HG02571 (cell line): ENCODE data around the gene MEF2B.
"Not testable (repeated sequence)": the region's sequence is repeated elsewhere in the genome, so short reads cannot be mapped to it uniquely, and the experiment has no call there.

Source experiments
- ATAC-seq: cut with Tn5 transposase; IDR thresholded peaks from one replicate; pipeline ENCODE4 v1.9.1; 2021; ENCODE audit warnings: mild to moderate bottlenecking, moderate library complexity; ENCODE audit not compliant: unreplicated experiment

Gene MEF2B

DNA sequence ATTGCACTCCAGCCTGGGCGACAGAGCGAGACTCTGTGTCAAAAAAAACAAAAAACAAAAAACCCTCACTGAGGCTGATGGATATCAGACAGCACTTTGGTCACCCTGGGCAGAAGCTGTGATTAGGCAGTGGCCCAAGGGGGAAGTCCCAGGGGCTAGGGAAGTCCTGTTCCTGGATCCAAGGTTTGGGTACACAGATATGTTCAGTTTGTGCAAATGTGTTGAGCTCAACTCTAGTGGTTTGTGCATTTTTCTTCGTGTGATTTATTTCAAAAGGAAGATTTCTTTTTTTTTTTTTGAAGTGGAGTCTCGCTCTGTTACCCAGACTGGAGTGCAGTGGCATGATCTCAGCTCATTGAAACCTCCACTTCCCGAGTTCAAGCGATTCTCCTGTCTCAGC, 12.3 kb downstream of the MEF2B start:
- no peak for ATAC-seq

DNA sequence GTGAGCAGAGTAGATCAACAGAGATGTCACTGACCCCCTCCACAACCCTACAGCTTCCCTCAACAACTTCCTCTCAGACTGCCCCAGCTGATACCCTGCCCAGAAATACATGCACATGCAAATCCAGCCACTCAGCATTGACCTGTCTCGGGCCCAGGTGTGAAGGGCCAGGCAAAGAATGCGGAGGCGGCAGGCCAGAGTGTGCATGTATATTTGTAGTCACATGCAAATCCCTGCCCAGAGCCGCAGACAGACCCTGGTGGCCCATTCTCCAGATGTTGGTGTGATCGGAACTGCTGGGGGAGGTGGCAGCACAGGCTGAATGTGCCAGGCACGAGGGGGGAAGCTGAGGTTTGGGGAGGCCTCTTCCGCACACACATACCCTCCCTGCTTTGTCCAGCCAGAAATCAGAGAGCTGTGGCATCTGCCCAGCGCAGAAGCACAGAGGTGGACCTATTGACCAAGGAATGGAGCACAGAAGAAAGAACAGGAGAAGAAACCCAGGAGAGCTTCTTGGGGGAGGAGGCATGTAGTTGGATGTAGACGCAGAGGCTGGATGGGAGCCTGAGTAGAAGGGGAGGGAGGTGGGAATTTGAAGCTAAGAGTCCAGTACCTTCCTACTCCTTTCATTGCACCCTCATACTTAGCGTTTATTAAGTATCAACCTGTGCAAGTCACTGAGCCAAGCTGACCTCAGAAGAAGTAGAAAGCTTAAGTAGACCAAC, 14.4 kb downstream of the MEF2B start:
- peak; percentile 66 for ATAC-seq

DNA sequence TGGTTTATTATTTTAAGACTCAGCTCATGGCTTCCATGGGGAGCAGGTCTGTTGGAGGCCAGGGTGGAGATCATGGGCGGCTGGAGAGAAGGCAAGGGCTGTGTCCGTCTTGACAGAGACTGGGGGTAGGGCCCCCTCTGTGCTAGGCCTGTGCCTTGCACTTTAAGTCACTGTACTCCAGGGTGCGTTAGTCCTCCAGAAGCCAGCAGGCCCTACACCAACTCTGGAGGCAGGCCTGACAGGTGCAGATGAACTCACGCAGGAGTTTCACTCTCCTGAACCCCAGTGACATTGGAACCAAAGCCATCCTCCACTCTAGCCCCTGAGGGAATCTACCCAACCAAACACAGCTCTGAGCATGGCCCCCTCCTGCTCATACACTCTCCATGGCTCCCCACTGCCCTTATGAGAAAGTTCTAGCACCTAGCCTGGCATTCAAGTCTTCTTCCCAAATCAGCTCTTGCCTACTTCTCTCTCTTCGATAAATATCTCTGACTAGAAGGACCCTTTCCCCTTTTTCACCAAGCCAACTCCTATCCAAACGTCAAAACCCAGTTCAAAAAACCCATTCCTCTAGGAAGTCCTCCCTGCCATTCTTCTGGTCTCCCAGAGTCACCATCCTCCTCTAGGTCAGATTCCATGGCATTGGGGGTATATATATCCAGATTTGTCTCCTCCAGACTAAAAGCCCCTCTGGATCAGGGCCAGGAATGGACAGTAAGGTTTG, 15.1 kb downstream of the MEF2B start:
- ATAC-seq = no peak

DNA sequence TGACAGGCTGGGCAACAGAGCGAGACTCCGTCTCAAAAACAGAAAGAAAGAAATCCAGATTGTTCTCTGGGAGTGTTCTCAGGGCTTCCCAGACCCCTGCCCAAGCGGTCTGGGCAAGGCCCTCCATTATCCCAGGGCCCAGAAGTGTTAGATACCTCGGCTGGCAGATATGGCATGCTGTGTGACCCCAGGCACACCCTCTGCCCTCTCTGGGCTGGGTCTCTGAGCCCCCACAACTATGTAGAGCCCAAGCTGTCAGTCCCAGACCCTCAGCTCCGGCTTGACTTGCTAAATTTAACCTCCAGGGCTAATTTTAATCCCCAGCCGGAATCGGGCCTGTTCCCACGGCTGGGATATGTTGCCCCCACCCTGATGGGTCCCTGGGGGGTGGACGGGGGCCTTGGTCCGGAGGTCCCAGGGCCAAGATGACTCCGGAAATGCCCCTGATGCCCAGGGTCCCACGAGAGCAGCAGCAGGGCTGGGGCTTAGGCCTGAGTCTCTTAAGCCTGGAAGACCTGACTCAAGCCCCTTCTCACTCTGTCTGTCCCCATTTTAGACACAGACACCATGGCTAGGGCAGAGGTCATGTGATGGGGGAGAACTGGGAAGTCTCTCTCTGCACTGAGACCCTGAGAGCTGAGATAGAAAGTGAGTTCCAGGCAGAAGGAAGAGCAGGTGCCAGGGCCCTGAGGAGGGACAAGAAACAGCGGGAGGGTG, 17.2 kb downstream of the MEF2B start:
- no peak for ATAC-seq

DNA sequence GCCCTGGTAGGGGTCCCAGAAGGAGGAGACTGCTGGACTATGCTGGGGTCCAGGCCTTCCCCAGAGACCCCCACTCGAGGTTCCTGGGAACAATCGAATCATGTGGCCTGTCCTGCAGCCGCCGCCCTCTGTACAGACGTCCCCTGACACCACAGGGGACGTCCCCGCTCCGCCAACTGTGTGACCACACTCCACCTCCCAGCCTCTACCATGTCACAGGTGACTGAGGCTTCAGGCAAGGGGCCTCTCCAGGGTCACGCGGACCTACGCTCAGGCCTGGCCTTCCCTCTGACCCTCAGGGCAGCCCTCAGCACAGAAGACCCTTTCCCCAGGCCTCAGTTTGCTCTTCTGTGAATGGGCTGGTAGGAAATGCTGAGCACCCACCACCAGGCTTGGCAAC, 18.6 kb downstream of the MEF2B start:
- ATAC-seq = no peak

DNA sequence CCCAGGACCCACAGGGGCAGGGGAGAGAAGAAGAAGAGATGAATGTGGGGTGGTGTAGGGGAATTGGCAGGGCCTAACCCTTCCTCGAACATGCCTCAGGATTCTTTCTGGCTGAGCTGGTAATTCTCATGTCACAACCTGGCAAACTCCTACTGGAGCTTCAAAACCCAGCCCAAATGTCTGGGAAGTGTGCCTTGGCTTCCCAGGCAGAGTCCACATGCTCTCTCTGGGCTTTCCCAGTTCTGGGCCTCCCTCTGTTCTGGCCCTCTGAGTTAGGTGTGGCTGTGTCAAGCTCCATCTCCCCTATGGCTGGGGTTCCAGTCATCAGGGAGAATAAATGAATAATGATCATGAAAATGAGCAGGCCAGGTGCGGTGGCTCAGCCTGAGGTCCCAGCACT, 20.6 kb downstream of the MEF2B start:
- no peak for ATAC-seq

DNA sequence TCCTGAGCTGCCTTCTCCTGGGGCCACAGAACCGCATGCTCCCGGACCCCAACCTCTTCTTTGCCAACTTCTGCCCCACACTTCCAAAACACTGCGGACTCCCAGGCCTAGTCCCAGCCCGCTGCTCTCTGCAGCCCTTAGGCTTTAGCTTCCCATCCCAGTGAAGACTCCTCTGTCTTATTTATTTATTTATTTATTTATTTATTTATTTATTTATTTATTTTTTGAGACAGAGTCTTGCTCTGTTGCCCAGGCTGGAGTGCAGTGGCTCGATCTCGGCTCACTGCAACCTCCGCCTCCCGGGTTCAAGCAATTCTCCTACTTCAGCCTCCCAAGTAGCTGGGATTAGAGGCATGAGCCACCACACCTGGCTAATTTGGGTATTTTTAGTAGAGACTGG, 21.6 kb downstream of the MEF2B start:
- not testable (repeated sequence) for ATAC-seq

DNA sequence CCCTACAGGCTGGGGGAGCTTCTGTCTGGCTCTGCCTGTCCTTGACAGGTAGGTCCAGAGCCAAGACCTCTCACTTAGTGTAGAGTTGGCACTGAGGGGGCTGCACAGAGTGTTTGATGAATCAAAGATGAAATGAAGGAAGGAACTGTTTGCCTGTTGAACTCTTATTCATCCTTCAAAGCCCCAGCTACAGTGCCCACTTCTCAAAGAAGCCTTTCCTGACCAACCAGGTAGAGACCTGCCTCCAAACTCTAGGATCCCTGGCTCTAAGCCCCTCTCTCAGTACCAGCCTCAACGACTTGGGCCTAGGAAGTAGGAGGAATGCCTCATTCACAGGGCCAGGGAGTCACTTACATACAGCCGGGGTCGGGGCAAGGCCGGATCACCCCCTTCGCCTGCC, 22.7 kb downstream of the MEF2B start:
- ATAC-seq = no peak

DNA sequence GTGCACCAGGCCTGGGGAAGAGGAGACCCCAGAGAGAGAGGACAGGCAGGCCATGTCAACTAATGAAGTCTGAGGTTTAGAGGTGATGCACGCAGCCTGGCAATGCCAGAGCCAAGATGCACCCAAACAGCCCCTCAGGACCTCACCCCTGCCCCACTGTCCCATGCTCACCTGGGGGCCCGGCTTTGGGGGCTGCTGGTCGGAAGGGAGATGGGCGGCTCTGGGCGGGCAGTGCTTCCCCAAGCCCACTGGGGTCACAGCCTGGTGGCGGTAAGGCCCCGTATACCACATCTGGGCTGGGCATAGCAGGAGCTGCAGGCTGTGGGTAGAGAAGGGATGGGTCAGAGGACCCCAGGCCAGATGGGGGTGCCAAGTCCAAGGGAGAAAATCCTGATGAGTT, 23.2 kb downstream of the MEF2B start:
- ATAC-seq = no peak

DNA sequence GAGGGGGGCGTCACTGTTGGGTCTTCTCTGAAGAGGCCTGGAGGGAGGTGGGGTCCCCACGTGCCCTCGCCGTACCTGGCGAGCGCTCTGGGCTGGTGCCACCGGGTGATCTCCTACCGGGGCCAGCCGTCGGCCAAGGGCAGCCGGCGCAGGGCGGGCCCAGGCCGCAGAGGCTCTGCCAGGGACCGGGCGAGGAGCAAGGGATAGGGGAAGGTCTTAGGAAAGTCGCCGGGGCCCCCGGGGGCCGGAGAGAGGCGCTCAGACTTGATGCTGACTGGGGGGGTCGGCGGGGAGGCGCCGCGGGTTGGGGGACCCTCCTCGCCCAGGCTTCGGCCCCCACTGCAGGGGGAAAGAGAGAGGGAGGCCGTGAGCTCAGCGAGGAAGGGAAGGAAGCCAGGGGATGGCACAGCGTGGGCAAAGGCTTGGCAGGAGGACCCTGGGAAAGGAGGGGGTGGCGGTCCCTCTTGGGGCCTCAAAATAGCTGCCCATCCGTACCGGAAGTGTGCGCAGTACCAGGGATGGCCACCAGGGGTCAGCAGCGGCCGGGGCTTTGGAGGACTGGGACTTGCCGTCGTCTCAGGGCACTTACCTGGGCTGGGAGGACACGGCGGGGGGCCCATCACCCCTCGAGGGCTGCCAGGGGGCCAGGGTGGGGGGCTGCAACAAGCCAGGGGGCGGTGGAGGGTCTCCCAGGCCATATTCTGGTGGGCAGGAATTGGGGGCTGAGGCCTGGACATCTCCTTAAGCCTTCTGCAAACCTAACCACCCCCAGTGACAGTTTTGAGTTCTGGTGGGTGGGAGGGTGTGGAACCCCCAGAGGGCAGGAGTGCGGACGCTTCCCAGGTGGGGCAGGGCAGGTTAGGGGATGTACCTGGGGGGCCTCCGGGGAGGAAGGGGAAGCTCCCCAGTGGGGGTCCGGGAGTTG, 24.1 kb downstream of the MEF2B start:
- ATAC-seq = no peak

DNA sequence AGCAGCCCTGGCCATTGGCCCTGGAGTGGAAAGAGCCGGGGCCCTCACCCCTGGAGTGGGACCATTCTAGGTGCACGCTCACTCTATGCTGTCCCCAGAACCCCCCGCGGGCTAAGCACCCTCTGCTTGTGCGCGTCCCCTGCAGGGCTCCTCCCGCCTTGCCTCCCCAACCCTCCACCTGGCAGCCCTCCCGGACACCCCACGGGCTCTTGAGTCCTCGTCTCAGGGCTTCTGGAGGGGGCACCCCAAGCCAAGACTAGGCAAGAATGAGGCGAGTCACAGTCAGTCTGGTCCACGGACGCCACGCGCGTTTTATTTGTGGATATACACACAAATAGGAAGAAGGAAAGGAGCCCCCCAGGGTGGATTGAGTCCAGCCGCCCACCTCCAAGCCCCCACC, 24.8 kb downstream of the MEF2B start:
- ATAC-seq = no peak

DNA sequence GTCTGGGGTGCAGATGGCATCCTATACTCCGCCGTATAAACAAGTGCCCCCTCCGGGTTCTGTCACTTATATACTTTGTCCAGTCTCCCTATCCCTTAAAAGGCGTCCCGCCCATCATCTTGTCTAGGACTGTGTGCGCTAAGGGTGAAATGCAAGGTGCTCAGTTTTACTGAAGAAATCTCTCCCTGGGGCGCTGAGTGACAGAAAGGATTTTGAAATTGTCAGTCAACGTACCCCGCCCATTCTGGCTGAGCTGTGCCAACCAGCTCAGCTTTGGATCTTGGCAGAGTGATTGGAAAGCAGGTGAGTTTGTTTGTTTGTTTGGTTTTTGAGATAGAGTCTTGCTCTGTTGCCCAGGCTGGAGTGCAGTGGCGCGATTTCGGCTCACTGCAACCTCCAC, 27.7 kb downstream of the MEF2B start:
- ATAC-seq = no peak

DNA sequence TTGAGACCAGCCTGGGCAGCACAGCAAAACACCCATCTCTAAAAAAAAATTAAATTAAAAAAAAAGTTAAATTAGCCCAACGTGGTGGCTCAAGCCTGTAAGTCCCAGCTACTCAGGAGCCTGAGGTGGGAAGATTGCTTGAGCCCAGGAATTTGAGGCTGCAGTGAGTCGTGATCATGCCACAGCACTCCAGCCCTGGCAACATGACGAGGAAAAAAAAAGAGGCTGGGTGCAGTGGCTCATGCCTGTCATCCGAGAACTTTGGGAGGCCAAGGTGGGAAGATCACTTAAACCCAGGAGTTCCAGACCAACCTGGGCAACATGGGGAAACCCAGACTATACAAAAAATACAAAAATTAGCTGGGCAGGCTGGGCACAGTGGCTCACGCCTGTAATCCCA, 29.6 kb downstream of the MEF2B start:
- no peak for ATAC-seq

DNA sequence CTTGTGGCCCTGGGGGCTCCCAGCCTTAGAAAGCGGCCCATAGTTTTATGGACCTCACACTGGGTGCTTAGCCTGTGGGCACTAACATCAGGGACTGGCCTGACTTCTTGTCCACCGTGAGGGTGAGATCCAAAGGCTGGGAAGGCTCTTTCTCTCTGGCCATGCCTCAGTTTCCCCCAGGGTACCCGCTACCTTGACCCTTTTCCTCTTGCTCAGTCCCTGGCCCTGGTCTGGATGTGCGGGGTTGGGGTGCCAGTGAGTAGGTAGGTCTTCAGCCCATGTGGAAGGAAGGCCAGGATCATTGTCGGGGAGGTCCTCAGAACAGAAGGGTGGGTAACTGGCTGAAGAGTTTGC, 30.2 kb downstream of the MEF2B start:
- ATAC-seq = no peak

DNA sequence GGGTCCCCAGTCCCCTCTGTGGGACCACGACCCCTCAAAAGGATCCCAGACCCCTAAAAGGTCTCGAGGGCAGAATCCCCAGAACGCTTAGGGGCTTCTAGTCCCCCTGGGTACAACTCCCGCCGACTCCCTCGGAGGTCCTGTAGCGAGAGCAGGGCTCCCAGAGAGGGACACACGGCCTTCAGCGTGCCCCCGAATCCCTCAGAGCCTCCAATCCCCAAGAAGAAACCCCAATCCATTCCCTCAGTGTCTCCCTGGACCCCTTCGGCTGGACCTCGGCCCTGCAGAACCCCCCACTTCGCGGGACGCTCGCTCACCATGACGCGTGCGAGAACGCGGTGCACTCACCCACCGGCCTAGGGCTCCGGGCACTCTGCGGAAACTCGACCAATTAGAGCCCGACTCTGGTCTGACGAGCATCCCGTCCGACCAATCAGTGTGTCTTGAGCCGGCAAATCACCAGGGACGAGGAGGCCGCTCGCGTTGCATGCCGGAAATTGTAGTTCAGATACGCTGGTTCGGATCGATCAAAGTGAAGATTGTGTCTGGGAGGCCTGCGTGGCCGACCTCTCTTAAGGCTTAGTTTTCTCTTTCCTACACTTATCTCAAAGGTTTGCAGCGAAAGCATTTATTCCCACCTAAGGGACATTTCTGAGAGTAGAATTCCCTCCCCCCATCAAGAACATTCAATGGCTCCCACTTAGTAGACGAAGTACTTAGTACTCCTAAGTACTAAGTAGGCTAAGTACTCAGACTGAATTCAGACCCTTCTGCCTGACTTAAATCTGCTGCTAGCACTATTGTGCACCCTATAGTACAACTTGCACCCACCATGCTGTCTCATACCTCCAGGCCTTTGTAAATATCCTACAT, 31.7 kb downstream of the MEF2B start, which contains the start of gene TMEM161A:
TSS of gene TMEM161A (minus strand) at position 370 of the 873 bp plus-strand sequence. CDS start at position 320, 50 bp downstream.
- ATAC-seq = peak; percentile 98

DNA sequence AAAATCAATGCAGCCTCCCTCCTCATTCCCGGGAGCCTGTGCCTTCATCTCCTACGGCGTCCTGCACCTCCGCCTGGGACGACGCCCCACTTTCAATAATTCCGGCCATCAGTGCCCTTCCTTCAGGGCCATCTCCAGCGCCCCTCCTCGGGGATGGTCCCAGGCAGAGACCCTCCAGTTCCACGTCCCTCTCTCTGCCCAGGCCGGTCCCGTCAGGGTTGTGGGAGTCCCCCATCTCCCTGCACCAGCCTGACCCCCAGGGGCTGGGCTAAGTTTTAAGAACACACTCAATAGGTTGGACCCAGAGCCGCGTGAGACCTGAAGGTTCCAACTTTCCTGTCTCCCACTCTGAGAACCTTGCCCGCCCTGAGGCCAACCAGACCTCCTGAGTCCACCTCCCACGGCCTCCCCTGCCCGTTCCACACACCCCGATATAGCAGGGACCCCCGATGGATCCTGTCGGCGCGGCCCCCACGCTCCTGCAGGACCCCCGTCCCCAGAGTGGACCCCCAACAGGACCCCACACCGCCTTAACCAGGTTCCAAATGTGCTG, 32.4 kb downstream of the MEF2B start:
- ATAC-seq = no peak

DNA sequence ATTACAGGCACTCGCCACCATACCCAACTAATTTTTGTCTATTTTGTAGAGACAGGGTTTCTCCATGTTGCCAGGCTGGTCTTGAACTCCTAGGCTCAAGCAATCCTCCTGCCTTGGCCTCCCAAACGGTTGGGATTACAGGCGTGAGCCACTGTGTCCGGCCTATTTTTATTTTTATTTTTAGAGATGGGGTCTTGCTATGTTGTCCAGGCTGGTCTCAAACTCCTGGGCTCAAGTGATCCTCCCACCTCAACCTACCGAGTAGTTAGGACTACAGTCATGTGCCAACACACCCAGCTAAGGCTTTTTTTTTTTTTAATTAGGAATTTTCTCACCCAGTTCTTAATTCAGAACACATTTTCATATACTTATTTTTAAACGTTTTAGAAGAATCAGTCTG, 34.4 kb downstream of the MEF2B start:
- ATAC-seq = not testable (repeated sequence)

DNA sequence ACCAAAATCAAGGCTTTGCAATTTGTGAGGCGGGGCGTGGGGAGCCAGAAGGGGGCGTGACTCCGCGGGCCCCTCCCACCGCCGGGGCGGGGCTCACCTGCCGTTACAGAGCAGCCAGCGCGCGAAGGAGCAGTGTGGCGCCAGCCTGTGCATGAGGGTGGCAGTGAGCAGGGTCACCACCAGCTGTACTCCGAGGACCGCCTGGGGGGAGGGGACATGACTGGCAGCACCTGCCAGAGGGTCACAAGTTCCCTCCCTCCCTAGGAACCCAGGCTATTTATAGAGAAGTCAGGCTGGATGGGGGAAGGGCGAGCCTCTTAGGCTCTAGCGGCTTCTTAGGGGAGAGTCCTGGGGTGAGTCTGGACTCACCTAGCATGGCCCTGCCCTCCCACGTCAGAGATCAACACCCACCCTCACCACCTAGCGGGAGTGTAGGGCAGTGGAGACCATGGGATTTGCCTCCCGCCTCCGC, 35.3 kb downstream of the MEF2B start:
- no peak for ATAC-seq

DNA sequence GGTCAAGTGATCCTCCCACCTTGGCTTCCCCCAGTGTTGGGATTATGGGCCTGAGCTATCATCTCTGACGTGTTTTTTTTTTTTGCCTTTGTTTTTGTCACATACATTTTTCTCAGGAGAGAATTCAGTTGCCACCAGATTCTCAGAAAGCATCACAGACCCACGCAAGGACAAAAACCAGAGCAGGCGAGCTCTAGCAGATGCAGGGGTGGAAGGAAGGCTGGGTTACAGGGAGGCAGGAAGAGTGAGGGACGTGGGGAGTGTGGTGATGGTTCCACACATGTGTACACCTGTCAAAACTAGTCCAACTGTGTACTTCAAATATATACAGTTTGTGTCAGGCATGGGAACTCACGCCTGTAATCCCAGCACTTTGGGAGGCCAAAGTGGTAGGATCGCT, 36.1 kb downstream of the MEF2B start:
- no peak for ATAC-seq
